Suprapubic skin (tissue), 4 donors: ENCODE results near the gene KRTAP4-2.

Experiments
- CTCF ChIP-seq, 2 donors: fragments of 200-600 bp in 1 of 2; fragments of 450-650 bp in 1 of 2; sonication (generic) in 1 of 2; IDR thresholded peaks; one replicate each; pipeline ENCODE4 v1.5.1; 2016 to 2019; ENCODE audit warnings: antibody characterized with exemption in 2 of 2, mild to moderate bottlenecking in 1 of 2, moderate library complexity in 1 of 2
- POLR2A ChIP-seq, 2 donors: fragments of 450-650 bp; IDR thresholded peaks; one replicate each; pipeline ENCODE4 v1.6.1; 2017; ENCODE audit warnings: antibody characterized with exemption in 2 of 2, mild to moderate bottlenecking in 2 of 2, moderate library complexity in 2 of 2
- POLR2AphosphoS5 ChIP-seq, 3 donors: sonication (generic); formaldehyde crosslinking; IDR thresholded peaks; one replicate each; pipeline ENCODE4 v1.6.1; 2017; ENCODE audit warnings: antibody characterized with exemption in 3 of 3

DNA sequence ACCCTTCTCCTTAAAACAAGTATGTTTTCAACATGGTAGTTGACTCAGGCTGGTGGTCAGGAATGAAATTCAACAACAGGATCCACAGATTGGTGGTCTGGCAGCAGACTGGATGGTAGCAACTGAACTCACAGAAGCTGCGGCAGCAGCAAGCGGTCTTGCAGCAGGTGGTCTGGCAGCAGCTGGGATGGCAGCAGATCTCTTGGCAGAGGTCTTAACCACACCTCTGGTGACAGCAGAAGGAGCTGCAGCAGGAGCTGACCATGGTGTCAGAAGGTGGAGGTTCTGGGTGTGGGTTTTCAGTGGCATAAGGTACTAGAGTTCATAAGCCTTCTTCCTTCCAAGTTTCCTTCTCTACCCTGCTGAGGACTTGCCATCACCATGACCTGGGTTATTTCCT, 8.9 kb upstream of the KRTAP4-2 start:
- TF ChIP-seq CTCF (IDR thresholded peaks at IDR 0.05) = no peak
- no peak for TF ChIP-seq POLR2A (IDR thresholded peaks at IDR 0.05)
- TF ChIP-seq POLR2AphosphoS5 (IDR thresholded peaks at IDR 0.05) = no peak
